ENCODE measurements around the gene RASGRP3. TPM values are rescaled to one million over a fixed set of nuclear protein-coding genes. Genes with fewer than 3 reads are reported as not detected.

Gene RASGRP3
- total RNA-seq, 1 donor from 2014 or later, result 0.58 TPM

- Mint-ChIP-seq H3K27ac (no peak overlapping the region), H3K27me3 (ENCODE audit: low read depth) (peaks cover 2% of the 10 kb centered on the region)
- no peak for DNase-seq (ENCODE audit: low spot score in 2 of 2, unreplicated experiment in 2 of 2)
Observed at GRCh38 chr2:33433279-33434235, 42.9 kb upstream of the RASGRP3 start.

DNA sequence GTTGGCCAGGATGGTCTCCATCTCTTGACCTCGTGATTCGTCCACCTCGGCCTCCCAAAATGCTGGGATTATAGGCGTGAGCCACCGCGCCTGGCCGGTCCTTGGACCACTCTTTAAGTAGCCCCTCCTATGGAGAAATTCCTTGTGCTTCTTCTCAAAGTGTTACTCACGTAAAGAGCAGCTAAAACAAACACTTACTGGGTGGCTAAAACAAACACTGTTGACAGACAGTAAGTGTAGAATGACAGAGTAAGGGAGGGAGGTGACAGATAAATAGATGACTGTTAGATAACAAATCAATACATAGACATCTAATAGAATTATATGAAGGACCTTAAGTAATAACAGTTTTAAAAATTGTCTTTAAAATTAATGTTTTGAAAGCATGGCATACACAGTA, 40.9 kb upstream of the RASGRP3 start:
- H3K27ac Mint-ChIP-seq, result no peak overlapping the region
- TF ChIP-seq CTCF (IDR thresholded peaks at IDR 0.05; ENCODE audit: unreplicated experiment), result no peak
- peaks cover 6% of the 10 kb centered on the region for H3K4me1 Mint-ChIP-seq
- no peaks in the 10 kb centered on the region for H3K36me3 Mint-ChIP-seq
- no peak for DNase-seq (ENCODE audit: low spot score in 2 of 2, unreplicated experiment in 2 of 2)
- H3K27me3 Mint-ChIP-seq (ENCODE audit: low read depth), result peaks cover 2% of the 10 kb centered on the region
- H3K9me3 Mint-ChIP-seq, result no peaks in the 10 kb centered on the region
- no peak overlapping the region for H3K4me3 Mint-ChIP-seq

More at GRCh38 chr2:33433279-33434235, 42.9 kb upstream of the RASGRP3 start:
- TF ChIP-seq CTCF (IDR thresholded peaks at IDR 0.05; ENCODE audit: unreplicated experiment), result no peak
- Mint-ChIP-seq H3K4me1 (peaks cover 6% of the 10 kb centered on the region), H3K36me3 (no peaks in the 10 kb centered on the region), H3K9me3 (peaks cover 3% of the 10 kb centered on the region), H3K4me3 (no peak overlapping the region)

- Mint-ChIP-seq H3K4me1 (peaks cover 6% of the 10 kb centered on the region), H3K36me3 (no peaks in the 10 kb centered on the region), H3K4me3 (no peak overlapping the region), H3K27me3 (ENCODE audit: low read depth) (peaks cover 2% of the 10 kb centered on the region), H3K27ac (no peak overlapping the region), H3K9me3 (no peaks in the 10 kb centered on the region)
- DNase-seq (ENCODE audit: low spot score in 2 of 2, unreplicated experiment in 2 of 2), result no peak
- TF ChIP-seq CTCF (IDR thresholded peaks at IDR 0.05; ENCODE audit: unreplicated experiment), result no peak
Observed at GRCh38 chr2:33436083-33436482, 40.4 kb upstream of the RASGRP3 start.

DNA sequence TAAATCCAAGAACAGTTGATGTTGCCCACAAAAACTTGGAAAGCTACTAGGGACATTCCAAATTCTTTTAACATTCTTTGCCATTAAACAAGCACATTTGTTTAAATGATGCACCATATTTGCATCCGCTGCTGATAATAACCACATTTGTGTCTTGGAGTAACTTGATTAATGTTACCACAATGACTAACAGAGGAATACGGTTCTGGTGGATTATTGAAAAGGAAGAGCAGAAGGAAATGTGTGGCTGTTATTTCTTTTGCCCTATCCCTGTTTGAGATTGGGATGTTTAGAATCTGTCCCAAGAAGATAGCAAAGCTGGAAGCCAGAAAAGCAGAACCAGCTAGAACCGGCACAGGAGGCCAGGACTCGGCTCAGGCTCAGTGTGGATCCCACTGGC, 39.2 kb upstream of the RASGRP3 start:
- H3K27me3 Mint-ChIP-seq (ENCODE audit: low read depth), result no peaks in the 10 kb centered on the region
- DNase-seq (ENCODE audit: low spot score in 2 of 2, unreplicated experiment in 2 of 2), result no peak
- H3K4me3 Mint-ChIP-seq, result no peak overlapping the region
- H3K36me3 Mint-ChIP-seq, result no peaks in the 10 kb centered on the region
- H3K9me3 Mint-ChIP-seq, result no peaks in the 10 kb centered on the region
- no peak for TF ChIP-seq CTCF (IDR thresholded peaks at IDR 0.05; ENCODE audit: unreplicated experiment)
- H3K4me1 Mint-ChIP-seq, result peaks cover 6% of the 10 kb centered on the region
- no peak overlapping the region for H3K27ac Mint-ChIP-seq

- Mint-ChIP-seq H3K4me1 (peaks cover 6% of the 10 kb centered on the region), H3K4me3 (no peak overlapping the region), H3K9me3 (no peaks in the 10 kb centered on the region), H3K27me3 (ENCODE audit: low read depth) (no peaks in the 10 kb centered on the region), H3K27ac (no peak overlapping the region), H3K36me3 (no peaks in the 10 kb centered on the region)
- no peak for DNase-seq (ENCODE audit: low spot score in 2 of 2, unreplicated experiment in 2 of 2)
- TF ChIP-seq CTCF (IDR thresholded peaks at IDR 0.05; ENCODE audit: unreplicated experiment), result no peak
Observed at GRCh38 chr2:33437815-33438214, 38.6 kb upstream of the RASGRP3 start.
